GM06990 (cell line): Measurements from ENCODE around the gene SEC11A.

ENCODE experiments used
- DNase-seq: peaks from one replicate; pipeline ENCODE4 v3.0.0-alpha.2; 2011; ENCODE audit not compliant: insufficient read length; ENCODE audit errors: extremely low read depth
- H3K27me3 ChIP-seq: replicated peaks from 2 replicates; pipeline ENCODE4 v1.6.0; 2011; ENCODE audit warnings: low read length; ENCODE audit not compliant: control insufficient read depth, insufficient read depth
- H3K36me3 ChIP-seq: 2 replicates; pipeline ENCODE4 v1.5.1; 2011; ENCODE audit warnings: low read length; ENCODE audit not compliant: control insufficient read depth, insufficient read depth
- H3K4me3 ChIP-seq: replicated peaks from 2 replicates; pipeline ENCODE4 v1.5.1; 2011; ENCODE audit warnings: low read depth, mild to moderate bottlenecking, control low read depth, low read length
- TF ChIP-seq, protein P1 (sequence below): IDR thresholded peaks from 2 replicates; pipeline ENCODE4 v1.5.1; 2011; ENCODE audit warnings: low read length, control low read depth, mild to moderate bottlenecking, inconsistent platforms; ENCODE audit not compliant: insufficient read depth, poor library complexity, severe bottlenecking

SEC11A gene

DNA sequence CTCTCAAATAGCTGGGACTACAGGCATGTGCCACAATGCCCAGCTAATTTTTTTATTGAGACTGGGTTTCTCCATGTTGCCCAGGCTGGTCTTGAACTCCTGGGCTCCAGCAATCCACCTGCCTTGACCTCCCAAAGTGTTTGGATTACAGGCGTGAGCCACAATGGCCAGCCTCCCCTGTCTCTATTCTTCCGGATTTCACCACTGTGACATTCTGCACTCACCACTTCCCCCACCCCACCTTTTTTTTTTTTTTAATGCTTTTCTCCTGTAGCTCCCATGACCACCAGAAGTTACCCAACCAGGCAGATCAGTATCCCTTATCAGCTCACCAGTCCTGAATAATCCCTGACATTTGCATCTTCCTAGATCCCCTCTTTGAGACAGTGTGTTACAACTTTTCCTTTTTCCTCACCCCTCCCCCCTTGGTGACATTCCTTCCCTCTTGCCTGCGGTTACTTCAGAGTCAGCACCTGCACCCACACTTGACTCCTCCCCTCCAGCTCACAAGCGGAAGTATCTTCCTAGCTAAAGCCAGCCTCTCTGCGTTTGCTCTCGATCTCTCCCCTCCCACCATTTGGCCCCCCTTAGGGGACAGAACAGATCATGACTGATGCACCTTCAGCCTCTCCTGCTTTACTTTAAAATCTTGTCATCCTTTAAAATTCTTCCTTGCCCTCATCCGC lies 19.0 kb upstream of the SEC11A start:
- DNase-seq, result peak; percentile 69
- Histone ChIP-seq H3K4me3 (peak overlapping the region; percentile 31), H3K36me3 (no peaks in the 10 kb centered on the region), H3K27me3 (no peaks in the 10 kb centered on the region)
- TF ChIP-seq, protein P1, sequence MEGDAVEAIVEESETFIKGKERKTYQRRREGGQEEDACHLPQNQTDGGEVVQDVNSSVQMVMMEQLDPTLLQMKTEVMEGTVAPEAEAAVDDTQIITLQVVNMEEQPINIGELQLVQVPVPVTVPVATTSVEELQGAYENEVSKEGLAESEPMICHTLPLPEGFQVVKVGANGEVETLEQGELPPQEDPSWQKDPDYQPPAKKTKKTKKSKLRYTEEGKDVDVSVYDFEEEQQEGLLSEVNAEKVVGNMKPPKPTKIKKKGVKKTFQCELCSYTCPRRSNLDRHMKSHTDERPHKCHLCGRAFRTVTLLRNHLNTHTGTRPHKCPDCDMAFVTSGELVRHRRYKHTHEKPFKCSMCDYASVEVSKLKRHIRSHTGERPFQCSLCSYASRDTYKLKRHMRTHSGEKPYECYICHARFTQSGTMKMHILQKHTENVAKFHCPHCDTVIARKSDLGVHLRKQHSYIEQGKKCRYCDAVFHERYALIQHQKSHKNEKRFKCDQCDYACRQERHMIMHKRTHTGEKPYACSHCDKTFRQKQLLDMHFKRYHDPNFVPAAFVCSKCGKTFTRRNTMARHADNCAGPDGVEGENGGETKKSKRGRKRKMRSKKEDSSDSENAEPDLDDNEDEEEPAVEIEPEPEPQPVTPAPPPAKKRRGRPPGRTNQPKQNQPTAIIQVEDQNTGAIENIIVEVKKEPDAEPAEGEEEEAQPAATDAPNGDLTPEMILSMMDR, result no peak

DNA sequence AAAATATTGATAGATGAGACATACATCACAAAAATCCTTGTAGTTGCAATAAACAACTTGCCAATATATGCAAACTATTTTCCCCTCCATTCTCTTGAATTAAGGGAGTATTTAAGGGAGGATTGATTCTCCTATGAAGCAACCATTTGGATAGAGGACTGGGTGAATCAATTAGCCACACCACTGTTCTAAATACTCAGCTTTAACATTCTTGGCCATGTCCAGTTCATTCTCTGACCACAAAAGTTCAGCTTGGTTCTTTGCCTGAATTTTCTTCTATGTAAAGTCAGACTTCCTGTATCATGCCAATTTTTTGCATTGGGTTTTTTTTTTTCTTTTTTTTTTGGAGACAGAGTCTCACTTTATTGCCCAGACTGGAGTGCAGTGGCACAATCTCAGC lies 15.8 kb upstream of the SEC11A start:
- Histone ChIP-seq H3K27me3 (no peaks in the 10 kb centered on the region), H3K36me3 (no peaks in the 10 kb centered on the region), H3K4me3 (no peak overlapping the region)
- DNase-seq, result no peak
- TF ChIP-seq, protein P1, result no peak

DNA sequence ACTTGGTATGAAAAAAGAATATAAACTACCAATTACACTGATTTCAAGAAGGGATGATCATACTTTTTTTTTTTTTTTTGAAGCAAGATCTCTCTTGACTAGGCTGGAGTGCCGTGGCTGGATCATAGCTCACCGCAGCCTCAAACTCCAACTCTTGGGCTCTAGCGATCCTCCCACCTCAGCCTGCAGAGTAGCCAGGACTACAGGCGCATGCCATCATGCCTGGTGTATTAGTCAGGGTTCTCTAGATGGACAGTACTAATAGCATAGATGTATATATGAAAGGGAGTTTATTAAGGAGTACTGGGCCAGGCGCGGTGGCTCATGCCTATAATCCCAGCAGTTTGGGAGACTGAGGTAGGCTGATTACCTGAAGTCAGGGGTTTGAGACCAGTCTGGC lies 11.5 kb upstream of the SEC11A start:
- Histone ChIP-seq H3K4me3 (no peak overlapping the region), H3K36me3 (no peaks in the 10 kb centered on the region), H3K27me3 (no peaks in the 10 kb centered on the region)
- DNase-seq, result no peak
- TF ChIP-seq, protein P1, result no peak

DNA sequence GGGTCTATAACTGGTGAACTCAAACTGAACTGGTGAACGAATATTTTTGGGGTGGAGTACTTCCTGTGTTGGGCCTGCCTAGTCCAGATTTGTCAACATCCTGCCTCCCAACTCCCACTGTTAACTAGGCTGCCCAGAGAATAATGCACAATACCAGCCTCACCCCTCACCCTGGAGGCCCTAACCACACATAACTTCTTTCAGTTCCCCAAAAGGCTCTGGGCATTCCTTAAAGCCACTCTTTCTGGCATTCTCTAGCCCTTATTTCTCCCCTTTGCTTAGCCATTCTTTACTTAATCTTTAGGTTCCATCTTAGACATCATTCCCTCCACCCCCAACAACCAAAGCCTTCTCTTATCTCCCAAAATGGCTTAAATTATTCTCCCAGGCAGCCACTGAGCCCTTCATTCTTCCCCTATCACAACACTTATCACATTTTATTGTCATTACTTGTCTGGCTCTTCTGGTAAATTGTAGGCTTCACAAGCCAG lies 9.1 kb upstream of the SEC11A start:
- Histone ChIP-seq H3K36me3 (no peaks in the 10 kb centered on the region), H3K4me3 (no peak overlapping the region), H3K27me3 (no peaks in the 10 kb centered on the region)
- DNase-seq, result peak; percentile 29
- TF ChIP-seq, protein P1, result no peak

DNA sequence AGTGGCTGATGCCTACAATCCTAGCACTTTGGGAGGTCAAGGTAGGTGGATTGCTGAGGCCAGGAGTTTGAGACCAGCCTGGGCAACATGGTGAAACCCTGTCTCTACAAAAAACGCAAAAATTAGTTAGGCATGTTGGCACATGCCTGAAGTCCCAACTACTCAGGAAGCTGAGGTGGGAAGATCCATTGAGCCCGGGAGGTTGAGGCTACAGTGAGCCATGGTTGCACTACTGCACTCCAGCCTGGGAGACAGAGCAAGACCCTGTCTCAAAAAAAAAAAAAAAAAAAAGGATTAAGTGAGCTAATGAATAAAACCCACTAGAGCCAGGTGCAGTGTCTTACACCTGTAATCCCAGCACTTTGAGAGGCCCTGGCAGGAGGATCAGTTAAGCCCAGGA lies 6.7 kb upstream of the SEC11A start:
- no peak for DNase-seq
- Histone ChIP-seq H3K4me3 (no peak overlapping the region), H3K27me3 (no peaks in the 10 kb centered on the region), H3K36me3 (no peaks in the 10 kb centered on the region)
- TF ChIP-seq, protein P1, result no peak

DNA sequence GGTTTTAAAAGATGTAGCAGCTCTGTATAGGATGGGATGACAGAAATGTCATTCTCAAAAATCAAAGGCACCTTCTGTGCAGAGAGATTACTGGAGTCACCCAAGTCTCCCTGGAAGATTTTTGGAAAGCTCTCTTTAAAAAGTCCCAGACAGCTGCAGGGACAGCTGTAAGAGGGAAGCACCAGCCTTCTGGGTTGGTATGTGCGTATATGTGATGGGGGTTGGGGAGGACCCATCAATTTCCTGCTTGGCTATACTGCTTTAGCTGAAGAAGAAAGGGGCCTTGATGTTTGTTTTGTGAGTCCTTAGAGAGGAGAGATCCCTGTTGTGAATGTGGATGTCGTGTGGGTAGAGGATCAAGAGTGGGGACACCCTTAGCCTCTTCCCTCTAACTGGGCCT lies 5.4 kb upstream of the SEC11A start:
- Histone ChIP-seq H3K4me3 (no peak overlapping the region), H3K27me3 (no peaks in the 10 kb centered on the region), H3K36me3 (no peaks in the 10 kb centered on the region)
- DNase-seq, result no peak
- TF ChIP-seq, protein P1, result no peak
